GM18909 (cell line): ENCODE data around the gene PKD1L1.
"Not testable (repeated sequence)": the region's sequence is repeated elsewhere in the genome, so short reads cannot be mapped to it uniquely, and the experiment has no call there.

Experiments
- ATAC-seq: cut with Tn5 transposase; IDR thresholded peaks from one replicate; pipeline ENCODE4 v1.9.1; 2021; ENCODE audit warnings: mild to moderate bottlenecking; ENCODE audit not compliant: unreplicated experiment, poor library complexity

Gene PKD1L1

DNA sequence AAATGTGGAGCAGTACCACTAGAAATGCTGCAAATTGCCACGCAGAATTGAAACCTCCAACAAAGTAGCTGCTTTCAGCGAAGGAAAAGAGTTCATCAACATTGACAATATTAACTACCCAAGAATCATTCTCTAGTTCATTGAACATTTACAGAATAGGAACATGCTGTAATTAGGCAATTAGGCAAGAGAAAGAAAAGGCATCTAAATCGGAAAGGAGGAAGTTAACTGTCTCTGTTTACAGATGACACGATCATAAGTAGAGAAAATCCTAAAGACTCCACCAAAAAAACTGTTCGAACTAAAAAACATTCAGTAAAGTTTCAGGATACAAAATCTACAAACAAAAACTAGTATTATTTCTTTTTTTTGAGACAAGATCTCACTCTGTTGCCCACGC is 8.9 kb upstream of the PKD1L1 start:
- no peak for ATAC-seq

- no peak for ATAC-seq
Observed at GRCh38 chr7:47956220-47956619, 8.0 kb upstream of the PKD1L1 start.

DNA sequence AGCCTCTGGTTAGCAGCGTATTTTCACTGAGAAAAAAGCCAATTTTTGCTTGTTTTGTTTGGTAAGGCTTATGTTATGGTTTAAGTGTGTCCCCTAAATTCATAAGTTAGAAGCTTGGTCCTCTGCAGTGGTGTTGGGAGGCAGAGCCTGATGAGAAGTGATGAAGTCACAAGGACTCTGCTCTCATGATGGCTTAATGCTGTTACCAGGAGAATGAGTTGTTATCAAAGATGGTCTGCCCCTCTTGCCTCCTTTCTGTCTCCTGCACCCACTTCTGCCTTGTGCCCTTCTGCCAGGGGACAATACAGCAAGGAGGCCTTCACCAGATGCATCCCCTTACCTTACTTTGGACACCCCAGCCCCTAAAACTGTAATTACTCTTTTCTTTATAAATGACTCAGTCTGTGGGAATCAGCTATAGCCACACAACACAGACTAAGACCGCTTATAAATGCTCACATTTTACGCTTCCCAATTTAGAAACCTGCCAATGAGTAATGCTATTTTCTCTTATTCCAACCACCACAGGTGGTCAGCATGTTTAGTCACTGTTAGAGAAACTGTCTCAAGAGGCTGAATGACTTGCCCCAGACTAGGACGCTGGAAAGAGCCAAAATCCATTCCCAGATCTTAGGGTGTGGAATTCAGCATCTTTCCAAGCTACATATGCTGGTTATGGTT is 6.1 kb upstream of the PKD1L1 start:
- peak; percentile 48 for ATAC-seq

- peak; percentile 84 for ATAC-seq
Observed at GRCh38 chr7:47953822-47954221, 5.6 kb upstream of the PKD1L1 start.

DNA sequence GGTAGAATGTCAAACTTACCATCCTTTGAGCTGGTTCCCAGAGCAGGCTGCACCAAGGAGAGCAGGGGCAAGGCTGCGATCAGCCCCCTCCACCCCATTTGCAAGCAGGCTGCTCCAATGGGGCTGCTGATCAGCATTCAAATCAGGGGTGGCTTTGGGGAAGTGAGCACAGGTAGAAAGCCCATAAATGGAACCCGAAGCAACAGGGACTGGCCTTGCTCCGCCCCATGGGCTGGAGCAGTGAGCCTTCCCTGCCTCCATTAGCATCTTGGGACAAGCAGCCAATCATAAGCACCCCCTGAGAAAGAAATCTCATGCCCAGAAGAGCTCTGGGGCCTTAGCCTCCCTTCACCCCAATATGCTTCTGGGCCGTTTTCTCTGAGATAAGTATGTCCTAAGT is 4.0 kb upstream of the PKD1L1 start:
- no peak for ATAC-seq

DNA sequence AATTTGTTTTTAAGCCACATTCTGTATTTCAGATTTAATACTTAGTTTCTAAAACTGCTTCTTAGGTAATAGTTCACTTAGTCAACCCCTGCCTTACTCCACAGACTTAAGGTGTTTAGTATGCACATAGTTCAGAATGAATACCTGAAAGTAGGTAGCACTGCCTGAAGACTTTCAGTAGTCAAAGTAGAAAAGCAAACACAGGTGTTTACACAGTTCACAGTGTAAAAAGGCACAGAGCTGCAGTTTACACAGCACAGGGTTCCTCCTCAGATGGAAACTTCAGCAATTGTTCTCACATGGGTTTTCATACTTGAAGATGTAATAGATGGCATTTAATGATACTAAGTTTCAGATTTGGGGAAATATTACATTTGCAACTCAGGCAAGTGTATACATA is 3.1 kb upstream of the PKD1L1 start:
- no peak for ATAC-seq

GRCh38 chr7:47950714-47951113 is 2.4 kb upstream of the PKD1L1 start:
- no peak for ATAC-seq

DNA sequence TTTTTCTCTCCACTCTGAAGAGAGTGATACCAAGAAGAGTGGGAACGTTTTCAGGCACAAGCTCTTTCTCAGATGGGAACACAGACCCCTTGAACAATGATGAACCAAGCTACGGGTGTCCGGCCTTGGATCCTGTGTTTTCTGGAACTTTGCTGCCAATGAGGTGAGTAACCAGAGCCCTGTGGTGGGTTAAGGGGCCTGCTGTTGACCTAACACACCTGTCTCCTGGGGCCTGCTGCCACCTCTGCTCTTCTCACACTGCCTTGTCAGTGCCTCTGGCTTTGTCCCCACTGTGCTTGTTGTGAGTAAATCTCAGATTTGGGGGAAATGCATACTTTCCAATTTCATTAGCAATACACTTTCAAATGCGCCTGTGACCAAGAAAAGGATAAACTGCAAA is 1.4 kb upstream of the PKD1L1 start:
- no peak for ATAC-seq

DNA sequence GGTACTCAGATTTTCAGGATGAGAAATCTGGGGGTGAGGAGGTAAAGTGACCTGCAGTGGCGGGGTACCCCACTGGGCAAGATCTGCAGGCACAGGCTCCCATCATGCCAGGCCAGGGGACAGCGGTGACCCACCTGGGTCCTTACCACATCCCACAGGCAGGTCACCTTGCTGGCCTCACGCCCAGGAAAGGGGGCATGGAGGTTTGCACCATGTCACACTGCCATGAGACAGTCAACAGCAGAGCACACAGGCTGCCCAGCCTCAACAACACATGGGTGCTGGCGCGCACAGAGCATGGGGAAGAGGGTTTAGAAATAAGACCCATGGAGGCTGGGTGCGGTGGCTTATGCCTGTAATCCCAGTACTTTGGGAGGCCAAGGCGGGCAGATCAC is 914 bp downstream of the PKD1L1 start:
- no peak for ATAC-seq

GRCh38 chr7:47946581-47947354 is 1.5 kb downstream of the PKD1L1 start:
- ATAC-seq = no peak

GRCh38 chr7:47945261-47946015 is 2.8 kb downstream of the PKD1L1 start:
- no peak for ATAC-seq

GRCh38 chr7:47944536-47945260 is 3.6 kb downstream of the PKD1L1 start:
- no peak for ATAC-seq

GRCh38 chr7:47943676-47944474 is 4.4 kb downstream of the PKD1L1 start:
- ATAC-seq = no peak

- not testable (repeated sequence) for ATAC-seq
Observed at GRCh38 chr7:47942651-47943050, 5.6 kb downstream of the PKD1L1 start.

DNA sequence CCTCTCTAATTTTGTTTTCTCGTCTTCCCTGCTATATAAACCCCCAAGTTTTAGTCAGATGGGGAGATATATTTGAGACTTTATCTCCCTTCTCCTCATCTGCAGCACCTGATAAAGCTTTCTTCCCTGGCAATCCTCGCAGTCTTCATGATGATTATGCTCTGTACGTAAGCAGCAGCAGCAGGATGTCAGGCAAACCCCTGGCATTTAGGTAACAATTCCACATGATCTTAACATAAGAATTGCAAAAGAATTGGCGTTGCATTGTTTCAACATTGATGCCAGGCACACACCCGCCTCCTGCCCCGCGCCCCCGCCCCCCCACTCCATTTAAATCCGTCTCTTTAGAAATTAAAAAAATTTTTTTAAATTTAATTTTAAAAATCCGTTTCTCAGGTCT is 6.1 kb downstream of the PKD1L1 start:
- no peak for ATAC-seq

GRCh38 chr7:47941136-47941844 is 7.0 kb downstream of the PKD1L1 start:
- ATAC-seq = no peak

DNA sequence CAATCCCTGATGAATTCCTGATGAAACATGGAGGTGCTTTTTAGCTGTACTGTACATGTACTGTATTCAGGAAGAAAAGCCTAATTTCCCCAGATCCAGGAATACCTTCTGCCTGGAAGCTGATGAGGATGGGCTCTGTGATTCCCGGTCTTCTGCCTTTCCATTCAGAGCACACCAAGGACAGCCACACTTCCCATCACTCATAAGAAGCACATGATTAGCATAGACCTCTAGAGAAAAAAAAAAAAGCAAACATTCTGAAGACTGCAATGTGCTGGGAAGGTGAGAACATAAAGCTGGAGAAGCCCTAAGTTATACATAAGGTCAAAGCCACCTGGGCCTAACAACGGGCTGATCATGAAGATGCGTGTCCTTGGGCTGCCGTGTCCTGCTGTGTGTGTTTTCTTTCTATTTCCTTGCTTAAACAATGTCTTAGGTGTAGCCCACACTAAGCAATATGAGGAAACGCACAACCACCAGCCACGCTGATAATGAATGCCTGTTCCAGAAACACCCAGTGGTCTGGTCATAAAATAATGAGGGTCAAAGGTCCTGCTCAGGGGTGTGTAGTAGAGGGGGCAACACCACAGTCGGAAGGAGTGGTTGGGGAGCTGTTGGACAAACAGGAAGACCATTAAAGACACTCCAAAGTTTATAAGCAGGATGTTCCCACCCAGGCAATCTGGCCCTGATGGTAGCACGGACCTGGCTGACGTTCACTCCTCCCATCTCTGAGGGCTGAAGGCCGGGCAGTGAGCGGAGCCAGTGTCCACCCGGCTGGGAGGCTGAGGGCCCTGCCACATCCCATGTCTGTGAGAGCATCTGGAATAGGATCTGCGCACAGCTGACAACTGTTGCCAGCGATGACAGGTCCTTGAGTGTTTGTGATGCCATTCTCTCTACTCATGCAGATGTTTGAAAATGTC is 7.9 kb downstream of the PKD1L1 start:
- no peak for ATAC-seq

DNA sequence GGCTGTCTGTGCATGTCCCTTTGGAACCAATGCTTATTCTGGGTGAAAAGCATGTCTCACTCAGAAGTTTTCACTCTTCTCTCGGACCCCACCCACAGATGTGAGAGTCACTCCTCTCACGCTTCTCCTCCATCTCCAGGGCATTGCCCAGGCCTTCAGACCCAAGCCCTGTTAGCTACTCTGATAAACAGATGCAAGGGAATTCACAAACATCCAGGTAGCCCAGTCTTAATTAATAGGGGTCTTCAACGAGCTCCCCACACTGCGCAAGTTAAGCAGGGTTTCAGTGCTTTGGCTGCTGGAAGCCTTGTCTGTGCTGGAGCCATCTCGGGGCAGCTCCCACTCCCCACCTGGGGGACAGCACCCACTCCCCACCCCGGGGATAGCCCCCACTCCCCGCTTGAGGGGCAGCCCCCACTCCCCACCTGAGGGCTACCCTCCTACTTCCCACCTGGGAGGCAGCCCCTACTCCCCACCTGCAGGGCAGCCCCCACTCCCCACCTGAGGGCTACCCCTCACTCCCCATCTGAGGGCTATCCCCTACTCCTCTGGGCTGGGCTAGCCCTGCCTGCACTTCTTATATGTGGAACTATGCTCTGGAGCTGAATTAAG is 8.7 kb downstream of the PKD1L1 start:
- no peak for ATAC-seq
